Epithelial cell of esophagus (primary cell): Measurements from ENCODE around the gene PUM1.

Experiments used
- DNase-seq: peaks from one replicate; pipeline ENCODE4 v3.0.0; 2010; ENCODE audit warnings: low read depth
- H3K4me3 ChIP-seq: 2 replicates; pipeline ENCODE4 v1.5.1; 2011; ENCODE audit warnings: mild to moderate bottlenecking, low read length, control low read depth
- TF ChIP-seq, protein P1 (sequence below): IDR thresholded peaks from 2 replicates; pipeline ENCODE4 v1.5.1; 2011; ENCODE audit warnings: low read depth, mild to moderate bottlenecking, low read length, control low read depth, inconsistent platforms; ENCODE audit not compliant: insufficient read depth; ENCODE audit errors: missing control alignments

PUM1 gene

DNA sequence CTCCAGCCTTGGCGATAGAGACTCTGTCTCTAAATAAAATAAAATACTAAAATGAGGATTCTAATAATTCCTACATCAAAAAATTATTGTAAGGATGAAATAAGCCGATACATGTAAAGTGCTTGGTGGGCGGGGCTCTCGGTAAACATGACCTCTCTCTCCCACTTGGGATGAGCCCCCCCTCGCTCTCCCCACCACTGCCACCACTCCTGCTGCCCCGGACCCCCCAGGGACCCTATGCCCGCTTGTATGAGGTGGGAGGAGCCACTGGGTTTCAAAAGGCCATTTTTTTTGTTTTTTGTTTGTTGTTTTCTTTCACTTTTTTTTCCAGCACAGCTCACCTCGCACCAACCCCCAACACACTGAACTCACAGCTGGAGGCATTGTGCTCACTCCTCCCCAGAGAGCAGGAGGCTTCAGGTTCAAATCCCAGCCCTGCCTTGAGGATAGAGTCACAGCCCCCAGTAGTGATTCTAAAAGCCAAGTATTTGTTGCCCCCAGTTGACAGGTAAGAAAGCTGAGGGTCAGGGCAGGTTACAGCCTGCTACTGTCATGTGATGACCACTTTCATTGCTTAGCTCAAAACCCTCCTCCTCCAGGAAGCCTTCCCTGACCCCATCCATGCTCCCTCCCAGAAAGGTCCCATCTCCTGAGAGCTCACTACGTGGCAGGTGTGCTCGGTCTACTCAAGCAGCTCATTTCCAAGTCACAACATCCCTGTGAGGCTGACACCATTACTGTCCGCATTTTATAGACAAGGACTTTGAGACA lies 161.1 kb downstream of the PUM1 start:
- DNase-seq = no peak
- no peak overlapping the region for H3K4me3 ChIP-seq
- TF ChIP-seq, protein P1, sequence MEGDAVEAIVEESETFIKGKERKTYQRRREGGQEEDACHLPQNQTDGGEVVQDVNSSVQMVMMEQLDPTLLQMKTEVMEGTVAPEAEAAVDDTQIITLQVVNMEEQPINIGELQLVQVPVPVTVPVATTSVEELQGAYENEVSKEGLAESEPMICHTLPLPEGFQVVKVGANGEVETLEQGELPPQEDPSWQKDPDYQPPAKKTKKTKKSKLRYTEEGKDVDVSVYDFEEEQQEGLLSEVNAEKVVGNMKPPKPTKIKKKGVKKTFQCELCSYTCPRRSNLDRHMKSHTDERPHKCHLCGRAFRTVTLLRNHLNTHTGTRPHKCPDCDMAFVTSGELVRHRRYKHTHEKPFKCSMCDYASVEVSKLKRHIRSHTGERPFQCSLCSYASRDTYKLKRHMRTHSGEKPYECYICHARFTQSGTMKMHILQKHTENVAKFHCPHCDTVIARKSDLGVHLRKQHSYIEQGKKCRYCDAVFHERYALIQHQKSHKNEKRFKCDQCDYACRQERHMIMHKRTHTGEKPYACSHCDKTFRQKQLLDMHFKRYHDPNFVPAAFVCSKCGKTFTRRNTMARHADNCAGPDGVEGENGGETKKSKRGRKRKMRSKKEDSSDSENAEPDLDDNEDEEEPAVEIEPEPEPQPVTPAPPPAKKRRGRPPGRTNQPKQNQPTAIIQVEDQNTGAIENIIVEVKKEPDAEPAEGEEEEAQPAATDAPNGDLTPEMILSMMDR = no peak

DNA sequence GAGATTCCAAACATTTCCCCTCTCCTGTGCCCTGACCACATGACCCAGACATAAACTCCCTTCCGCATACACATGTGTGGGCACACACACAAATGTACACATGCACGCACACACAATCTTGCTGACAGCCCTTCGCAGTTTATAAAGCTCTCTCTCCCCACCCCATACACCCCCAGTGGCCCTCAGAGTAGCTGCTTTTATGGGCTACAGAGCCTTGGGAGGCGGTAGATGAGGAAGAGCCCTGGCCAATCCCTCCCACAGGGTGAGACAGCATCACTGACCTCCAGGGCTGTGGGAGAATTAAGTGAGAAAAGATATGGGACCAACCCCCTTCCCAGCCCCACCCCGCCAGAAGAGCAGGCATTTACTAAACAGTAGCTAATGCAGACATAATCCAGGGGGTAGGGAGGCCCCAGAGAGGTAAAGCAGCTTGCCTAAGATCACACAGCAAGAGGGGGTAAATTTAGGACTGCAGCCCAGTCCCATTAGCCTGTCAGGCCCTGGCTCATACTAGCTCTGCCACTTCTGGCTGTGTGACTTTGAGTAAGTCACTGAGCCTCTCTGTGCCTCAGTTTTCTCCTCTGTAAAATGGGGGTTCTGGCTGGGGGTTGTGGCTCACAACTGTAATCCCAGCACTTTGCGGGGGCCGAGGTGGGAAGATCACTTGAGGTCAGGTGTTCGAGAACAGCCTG lies 162.0 kb downstream of the PUM1 start:
- DNase-seq = no peak
- TF ChIP-seq, protein P1 = no peak
- no peak overlapping the region for H3K4me3 ChIP-seq

DNA sequence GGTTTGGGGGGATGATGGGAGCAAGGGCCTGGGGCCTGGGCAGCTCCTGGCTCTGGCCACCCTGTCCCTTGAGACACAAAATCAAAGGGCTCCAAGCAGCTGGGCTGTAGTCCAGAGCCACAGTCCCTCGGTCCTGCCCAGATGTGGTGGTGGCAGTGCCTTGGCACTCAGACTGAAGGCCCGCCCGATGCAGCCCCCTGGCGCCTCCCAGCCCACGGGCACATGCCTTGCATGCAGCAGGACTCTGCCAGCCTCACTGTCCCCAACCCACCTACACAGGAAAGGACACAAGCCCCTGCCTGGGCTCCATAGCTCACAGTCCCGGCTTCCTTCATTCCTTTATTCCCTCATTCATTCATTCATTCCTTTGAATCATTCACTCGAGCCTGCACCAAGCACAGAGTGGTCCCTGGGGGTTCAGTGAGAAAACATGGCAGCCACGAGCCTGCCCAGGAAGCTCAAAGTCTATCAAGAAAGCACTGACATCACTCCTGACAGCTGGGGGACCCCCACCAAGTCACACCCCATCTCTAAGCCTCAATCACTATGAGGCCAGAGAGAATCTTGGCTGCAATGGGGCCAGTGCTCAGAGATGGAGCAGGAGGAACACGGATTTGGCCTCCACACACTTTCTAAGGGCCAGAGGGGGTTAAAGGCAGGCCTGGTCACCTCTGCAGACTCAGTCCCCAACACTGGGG lies 162.8 kb downstream of the PUM1 start:
- DNase-seq = no peak
- TF ChIP-seq, protein P1 = no peak
- H3K4me3 ChIP-seq = no peak overlapping the region

DNA sequence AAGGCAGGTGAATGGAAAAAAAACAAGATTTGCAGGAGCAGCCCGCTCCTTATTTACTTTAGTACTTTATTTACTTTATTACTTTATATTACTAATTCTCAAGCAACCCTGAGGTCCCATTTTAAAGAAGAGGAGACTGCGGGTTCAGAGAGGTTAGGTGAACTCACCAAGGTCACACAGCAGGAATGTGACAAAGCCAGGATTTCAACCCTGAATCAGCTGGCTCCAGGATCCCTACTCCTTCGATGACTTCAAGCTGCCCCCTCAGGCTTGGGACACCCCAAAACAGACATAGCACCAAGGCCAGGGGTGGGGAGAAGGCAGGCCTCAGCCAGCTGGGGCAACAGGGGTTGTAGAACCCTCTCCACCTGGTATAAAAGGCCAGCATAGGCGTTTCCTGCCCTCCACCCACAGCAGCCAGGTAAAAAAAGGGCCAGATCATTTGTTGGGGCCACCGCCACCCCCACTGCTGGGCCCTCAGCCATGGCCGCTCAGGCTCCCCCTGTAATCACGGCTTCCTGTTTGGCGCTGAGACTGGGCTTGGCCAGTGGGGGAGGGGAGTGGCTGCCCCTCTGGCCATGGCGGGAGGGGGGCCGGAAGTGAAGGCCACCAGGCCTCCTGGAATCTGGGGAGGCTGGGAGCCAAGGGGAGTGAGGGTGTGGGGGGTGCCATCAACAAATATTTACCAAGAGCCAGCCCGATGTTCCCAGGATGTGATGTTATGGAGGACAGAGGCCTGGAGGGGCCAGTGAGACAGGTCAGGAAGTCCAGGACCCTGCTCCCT lies 163.5 kb downstream of the PUM1 start:
- DNase-seq = no peak

DNA sequence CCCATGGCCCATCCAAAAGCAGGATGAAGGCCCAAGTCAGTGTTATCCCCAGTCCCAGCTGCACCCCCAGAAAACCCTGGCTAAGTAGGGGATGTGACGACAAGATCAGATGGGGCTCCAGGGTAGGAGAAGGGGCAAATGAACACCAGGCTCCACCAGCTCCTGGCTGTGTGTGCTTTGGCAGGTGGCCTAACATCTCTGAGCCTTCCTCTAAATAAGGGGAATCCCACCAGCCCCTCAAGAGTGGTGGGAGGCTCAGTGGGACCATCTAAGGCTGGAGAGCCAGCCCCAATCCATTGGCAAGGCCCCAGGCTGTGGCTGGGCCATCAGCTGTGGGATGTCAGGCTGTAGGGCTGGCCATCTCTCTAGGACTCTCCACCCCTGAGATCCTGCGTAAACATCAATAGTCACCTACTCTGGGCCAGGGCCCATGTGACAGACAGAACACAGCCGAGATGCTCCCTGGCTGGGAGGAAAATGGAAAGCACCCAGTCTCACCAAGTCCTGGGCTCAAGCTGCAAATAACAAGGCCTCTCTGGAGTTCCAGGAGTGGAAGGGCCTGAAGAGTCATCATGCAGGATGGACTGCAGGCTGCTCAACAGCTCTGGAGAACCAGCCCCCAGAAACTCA lies 164.5 kb downstream of the PUM1 start:
- DNase-seq = no peak
- TF ChIP-seq, protein P1 = no peak
- no peak overlapping the region for H3K4me3 ChIP-seq

More for the DNA sequence above, 163.5 kb downstream of the PUM1 start:
- H3K4me3 ChIP-seq = no peak overlapping the region
- TF ChIP-seq, protein P1 = no peak

DNA sequence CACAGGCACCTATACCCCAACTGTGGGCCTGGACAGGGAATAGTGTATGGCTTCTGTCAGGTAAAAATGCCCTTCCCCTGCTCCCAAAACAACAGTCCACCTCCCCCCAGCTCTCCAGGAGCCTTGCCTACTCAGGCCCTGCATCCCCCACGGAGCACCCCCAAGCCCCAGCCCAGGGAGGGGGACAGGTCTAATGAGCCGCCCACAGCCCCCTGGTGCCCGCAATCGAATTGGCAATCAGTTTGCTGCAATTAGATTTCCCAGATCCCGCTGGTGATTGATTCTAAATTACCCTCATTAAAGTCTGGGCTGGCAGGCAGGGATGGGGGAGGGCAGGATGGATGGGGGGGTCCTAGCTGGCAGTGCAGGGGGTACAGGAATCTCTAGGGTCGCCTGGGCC lies 165.0 kb downstream of the PUM1 start:
- no peak overlapping the region for H3K4me3 ChIP-seq
- no peak for DNase-seq
- TF ChIP-seq, protein P1 = no peak
